GM12892 (cell line): ENCODE measurements around the gene TTC21A.

ENCODE experiments used
- POLR2A ChIP-seq: IDR thresholded peaks from 2 replicates; pipeline ENCODE4 v1.6.1; 2011; ENCODE audit warnings: low read depth, low read length, control low read depth
- POLR2AphosphoS5 ChIP-seq: IDR thresholded peaks from 2 replicates; pipeline ENCODE4 v1.6.1; 2011; ENCODE audit warnings: low read depth, low read length, control low read depth
- TAF1 ChIP-seq: IDR thresholded peaks from 2 replicates; pipeline ENCODE4 v1.6.1; 2011; ENCODE audit warnings: low read depth, mild to moderate bottlenecking, control low read depth, low read length, borderline replicate concordance

GRCh38 chr3:39113291-39113690, 5.8 kb downstream of the TTC21A start:
- TF ChIP-seq POLR2AphosphoS5 (no peak), POLR2A (no peak), TAF1 (no peak)
